Glutamatergic neuron (in vitro differentiated cells): ENCODE data around the gene CTSD. TPM values are rescaled to one million over a fixed set of nuclear protein-coding genes. Genes with fewer than 3 reads are reported as not detected.

Experiments used
- DNase-seq: peaks from one replicate; pipeline ENCODE4 v3.0.0; 2022
- H3K27ac Mint-ChIP-seq: one replicate; pipeline ENCODE4 v1.8.0; 2020; ENCODE audit warnings: mild to moderate bottlenecking, mixed read lengths, inconsistent platforms; ENCODE audit not compliant: unreplicated experiment
- H3K27me3 Mint-ChIP-seq: one replicate; pipeline ENCODE4 v1.8.0; 2020; ENCODE audit warnings: mild to moderate bottlenecking, moderate library complexity, mixed read lengths, inconsistent platforms; ENCODE audit not compliant: unreplicated experiment
- H3K36me3 Mint-ChIP-seq: one replicate; pipeline ENCODE4 v1.8.0; 2020; ENCODE audit warnings: mild to moderate bottlenecking, mixed read lengths, inconsistent platforms; ENCODE audit not compliant: unreplicated experiment
- H3K4me1 Mint-ChIP-seq: one replicate; pipeline ENCODE4 v1.8.0; 2020; ENCODE audit warnings: mild to moderate bottlenecking, low read depth, mixed read lengths, inconsistent platforms; ENCODE audit not compliant: unreplicated experiment
- H3K4me3 Mint-ChIP-seq: one replicate; pipeline ENCODE4 v1.8.0; 2020; ENCODE audit warnings: mild to moderate bottlenecking, mixed read lengths, inconsistent platforms; ENCODE audit not compliant: unreplicated experiment
- H3K9me3 Mint-ChIP-seq: one replicate; pipeline ENCODE4 v1.8.0; 2020; ENCODE audit warnings: mild to moderate bottlenecking, moderate library complexity, mixed read lengths, inconsistent platforms; ENCODE audit not compliant: unreplicated experiment
- total RNA-seq: library from RNA; stranded (reverse); fragmentation: NEBNext Ultra II Directional; extraction: Animal tissue kit (Norgen Biotek cat#: 25700); gene quantifications from one replicate; pipeline ENCODE4 v1.2.1, GENCODE V29; 2021; ENCODE audit not compliant: unreplicated experiment
- TF ChIP-seq, protein P1 (sequence below): fragments of 200-600 bp; sonication (generic); IDR thresholded peaks from one replicate; pipeline ENCODE4 v1.5.0; 2021; ENCODE audit not compliant: partially characterized antibody, unreplicated experiment

Gene CTSD
- total RNA-seq, 1 donor from 2014 or later, result 159 TPM

DNA sequence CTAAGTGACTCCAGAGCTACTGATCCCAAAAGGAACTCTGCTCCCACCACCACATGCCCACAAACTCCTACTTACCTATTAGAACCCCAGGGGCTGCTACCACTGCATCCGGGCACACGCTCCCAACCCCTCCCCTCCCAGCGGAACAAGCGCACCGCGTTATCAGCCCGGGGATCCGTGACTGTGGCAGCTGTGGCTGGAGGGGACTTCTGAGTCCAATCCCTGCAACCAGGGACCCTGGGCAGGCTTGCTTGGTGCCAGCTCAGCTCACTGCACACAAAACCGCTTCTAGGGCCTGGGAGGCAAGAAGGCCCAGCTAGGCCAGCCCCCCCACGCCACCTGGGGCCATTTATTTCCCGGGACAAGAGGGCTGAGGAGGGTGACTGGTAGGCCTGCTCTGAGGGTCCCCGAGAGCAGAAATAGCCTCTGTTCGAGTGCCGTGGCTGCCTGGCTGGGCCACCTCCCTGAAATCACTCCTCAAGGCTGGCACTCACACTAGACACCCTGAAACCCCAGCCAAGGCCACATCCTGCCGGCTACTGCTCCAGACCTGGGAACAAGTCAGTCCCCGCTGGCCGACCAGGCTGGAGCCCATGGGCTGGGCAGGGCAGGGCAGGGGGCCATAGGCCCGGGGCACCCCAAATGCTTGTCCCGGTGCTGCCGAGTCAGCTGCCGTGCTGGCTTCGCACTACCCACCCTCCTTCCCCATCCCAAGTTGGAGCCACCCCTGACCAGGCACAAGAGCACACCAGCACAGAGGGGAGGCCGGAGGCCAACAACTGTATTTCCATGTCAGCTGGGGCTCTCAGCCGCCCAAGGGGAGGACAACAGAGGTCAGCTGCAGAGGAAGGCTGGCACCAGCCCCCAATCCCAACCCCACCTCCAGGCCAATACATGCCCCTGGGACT lies 11.5 kb downstream of the CTSD start:
- H3K27me3 Mint-ChIP-seq, result peaks cover 12% of the 10 kb centered on the region
- H3K4me1 Mint-ChIP-seq, result peaks cover 9% of the 10 kb centered on the region
- H3K27ac Mint-ChIP-seq, result no peak overlapping the region
- DNase-seq, result peak; percentile 20
- peaks cover 5% of the 10 kb centered on the region for H3K9me3 Mint-ChIP-seq
- no peaks in the 10 kb centered on the region for H3K36me3 Mint-ChIP-seq
- no peak overlapping the region for H3K4me3 Mint-ChIP-seq
- TF ChIP-seq, protein P1, sequence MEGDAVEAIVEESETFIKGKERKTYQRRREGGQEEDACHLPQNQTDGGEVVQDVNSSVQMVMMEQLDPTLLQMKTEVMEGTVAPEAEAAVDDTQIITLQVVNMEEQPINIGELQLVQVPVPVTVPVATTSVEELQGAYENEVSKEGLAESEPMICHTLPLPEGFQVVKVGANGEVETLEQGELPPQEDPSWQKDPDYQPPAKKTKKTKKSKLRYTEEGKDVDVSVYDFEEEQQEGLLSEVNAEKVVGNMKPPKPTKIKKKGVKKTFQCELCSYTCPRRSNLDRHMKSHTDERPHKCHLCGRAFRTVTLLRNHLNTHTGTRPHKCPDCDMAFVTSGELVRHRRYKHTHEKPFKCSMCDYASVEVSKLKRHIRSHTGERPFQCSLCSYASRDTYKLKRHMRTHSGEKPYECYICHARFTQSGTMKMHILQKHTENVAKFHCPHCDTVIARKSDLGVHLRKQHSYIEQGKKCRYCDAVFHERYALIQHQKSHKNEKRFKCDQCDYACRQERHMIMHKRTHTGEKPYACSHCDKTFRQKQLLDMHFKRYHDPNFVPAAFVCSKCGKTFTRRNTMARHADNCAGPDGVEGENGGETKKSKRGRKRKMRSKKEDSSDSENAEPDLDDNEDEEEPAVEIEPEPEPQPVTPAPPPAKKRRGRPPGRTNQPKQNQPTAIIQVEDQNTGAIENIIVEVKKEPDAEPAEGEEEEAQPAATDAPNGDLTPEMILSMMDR, result no peak

DNA sequence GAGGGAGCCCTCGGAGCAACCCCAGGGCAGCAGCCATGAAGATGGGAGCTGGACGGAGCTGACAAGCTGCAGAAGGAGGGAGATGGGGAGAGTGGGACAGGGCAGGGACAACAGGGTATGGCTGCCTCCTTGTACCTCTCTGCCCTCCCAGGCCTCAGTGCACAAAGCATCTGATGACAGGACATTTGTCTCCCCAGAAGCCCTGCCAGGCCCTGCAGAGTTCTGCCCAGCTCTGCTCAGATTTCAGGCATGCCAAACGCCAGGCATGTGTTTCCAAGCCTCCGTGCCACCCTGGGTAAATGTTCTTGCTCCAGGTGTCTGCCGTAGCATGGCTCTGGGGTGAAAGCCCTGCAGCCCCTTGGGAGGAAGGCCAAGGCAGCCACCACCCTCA lies 12.2 kb downstream of the CTSD start:
- Mint-ChIP-seq H3K9me3 (peaks cover 5% of the 10 kb centered on the region), H3K4me1 (peaks cover 9% of the 10 kb centered on the region), H3K27me3 (peaks cover 12% of the 10 kb centered on the region), H3K36me3 (no peaks in the 10 kb centered on the region), H3K4me3 (no peak overlapping the region), H3K27ac (no peak overlapping the region)
- DNase-seq, result peak; percentile 13
- TF ChIP-seq, protein P1, result no peak

DNA sequence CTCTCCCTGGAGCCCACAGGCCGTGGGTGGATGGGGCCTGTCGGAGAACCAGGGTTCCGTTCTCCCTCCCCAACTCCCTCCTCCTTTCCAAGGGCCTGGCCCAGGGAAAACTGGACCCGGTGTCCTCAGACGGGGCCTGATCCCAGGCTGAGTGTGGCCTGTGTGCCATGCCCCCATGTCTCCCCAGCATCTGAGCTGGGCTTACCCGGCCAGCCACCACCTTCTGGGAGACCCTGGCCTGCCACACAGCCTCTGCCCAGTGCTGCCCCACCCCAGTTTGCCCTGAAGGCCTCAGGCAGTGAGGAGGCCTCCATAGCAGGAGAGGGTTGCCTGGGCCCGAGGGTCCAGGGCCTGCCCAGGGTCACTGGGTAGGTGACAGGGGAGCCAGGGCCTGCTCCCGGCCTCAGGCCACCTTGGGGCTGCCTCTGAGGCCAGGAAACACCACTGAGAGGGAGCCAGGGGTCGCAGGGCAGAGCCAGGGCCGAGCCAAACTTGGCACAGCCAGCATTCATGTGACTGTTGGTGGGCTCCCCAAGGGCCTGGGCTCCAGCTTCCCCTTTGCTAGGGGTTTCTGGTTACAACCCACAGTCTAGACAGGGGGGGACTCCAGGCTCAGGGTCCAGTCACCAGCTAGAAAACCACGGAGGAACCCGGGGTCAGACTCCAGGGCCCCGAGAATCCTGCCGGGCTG lies 12.7 kb downstream of the CTSD start:
- TF ChIP-seq, protein P1, result no peak
- peaks cover 3% of the 10 kb centered on the region for H3K36me3 Mint-ChIP-seq
- DNase-seq, result peak; percentile 12
- H3K4me1 Mint-ChIP-seq, result peaks cover 12% of the 10 kb centered on the region
- H3K27ac Mint-ChIP-seq, result no peak overlapping the region
- peaks cover 9% of the 10 kb centered on the region for H3K9me3 Mint-ChIP-seq
- H3K27me3 Mint-ChIP-seq, result peaks cover 15% of the 10 kb centered on the region
- H3K4me3 Mint-ChIP-seq, result no peak overlapping the region

DNA sequence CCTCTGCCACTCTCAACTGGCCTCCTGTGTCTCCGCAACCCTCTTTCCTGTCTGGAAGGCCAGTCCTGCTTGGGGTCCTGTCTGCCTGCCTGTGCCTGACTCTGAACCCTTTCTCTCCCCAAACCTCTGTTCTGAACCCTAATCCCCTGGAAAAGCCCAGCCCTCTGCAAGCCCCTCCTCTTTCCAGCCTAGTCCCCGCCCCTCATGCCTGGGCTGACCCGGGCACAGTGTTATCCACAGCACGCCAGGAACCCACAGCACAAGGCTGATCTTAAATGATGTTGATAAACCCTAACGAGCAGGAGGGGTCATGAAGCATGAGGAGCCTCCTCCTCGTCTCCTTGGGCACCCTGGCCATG lies 13.3 kb downstream of the CTSD start, which contains the start of gene IFITM10:
IFITM10 (minus strand) TSS at position 115 of the 359 bp plus-strand sequence. CDS start 153 bp downstream, outside the sequence.
- Mint-ChIP-seq H3K4me3 (peak within 1 kb of the TSS; percentile 63), H3K4me1 (peaks cover 17% of the 10 kb centered on the region), H3K27ac (peak within 1 kb of the TSS; percentile 28), H3K27me3 (peaks cover 16% of the 10 kb centered on the region), H3K36me3 (peaks cover 5% of the 10 kb centered on the region), H3K9me3 (peaks cover 12% of the 10 kb centered on the region)
- DNase-seq, result no peak
- TF ChIP-seq, protein P1, result no peak
